GM18517 (cell line): ENCODE results near the gene TP53BP1.
"Not testable (repeated sequence)": the region's sequence is repeated elsewhere in the genome, so short reads cannot be mapped to it uniquely, and the experiment has no call there.

ENCODE experiments used
- ATAC-seq: cut with Tn5 transposase; IDR thresholded peaks from one replicate; pipeline ENCODE4 v1.9.1; 2021; ENCODE audit warnings: mild to moderate bottlenecking, moderate library complexity; ENCODE audit not compliant: unreplicated experiment

The TP53BP1 gene

GRCh38 chr15:43492673-43493601 is at the start of gene TP53BP1:
TP53BP1 (minus strand) TSS chr15:43493156; CDS start chr15:43493043, 113 bp downstream.
- ATAC-seq = peak; percentile 94

GRCh38 chr15:43541785-43542184 is 48.8 kb upstream of the TP53BP1 start:
- no peak for ATAC-seq

GRCh38 chr15:43538091-43538490 is 45.1 kb upstream of the TP53BP1 start:
- ATAC-seq = no peak

GRCh38 chr15:43534897-43535296 is 41.9 kb upstream of the TP53BP1 start:
- ATAC-seq = no peak

- ATAC-seq = not testable (repeated sequence)
These were observed 39.9 kb upstream of the TP53BP1 start for GRCh38 chr15:43532826-43533225.

GRCh38 chr15:43531018-43531670 is 38.2 kb upstream of the TP53BP1 start:
- no peak for ATAC-seq

- ATAC-seq = no peak
These were observed 36.8 kb upstream of the TP53BP1 start for GRCh38 chr15:43529587-43530345.

- no peak for ATAC-seq
These were observed 36.2 kb upstream of the TP53BP1 start for GRCh38 chr15:43529141-43529540.

GRCh38 chr15:43528542-43529007 is 35.6 kb upstream of the TP53BP1 start:
- no peak for ATAC-seq

- no peak for ATAC-seq
These were observed 35.0 kb upstream of the TP53BP1 start for GRCh38 chr15:43527802-43528541.

GRCh38 chr15:43527016-43527801 is 34.3 kb upstream of the TP53BP1 start:
- no peak for ATAC-seq

- no peak for ATAC-seq
These were observed 33.4 kb upstream of the TP53BP1 start for GRCh38 chr15:43526261-43526930.

- ATAC-seq = no peak
These were observed 32.2 kb upstream of the TP53BP1 start for GRCh38 chr15:43525131-43525530.

- ATAC-seq = no peak
These were observed 31.4 kb upstream of the TP53BP1 start for GRCh38 chr15:43524254-43524845.

GRCh38 chr15:43523646-43524045 is 30.7 kb upstream of the TP53BP1 start:
- no peak for ATAC-seq

- ATAC-seq = no peak
These were observed 29.3 kb upstream of the TP53BP1 start for GRCh38 chr15:43522247-43522646.

GRCh38 chr15:43521419-43521818 is 28.5 kb upstream of the TP53BP1 start:
- ATAC-seq = no peak

GRCh38 chr15:43520138-43520537 is 27.2 kb upstream of the TP53BP1 start:
- ATAC-seq = no peak

GRCh38 chr15:43519196-43519595 is 26.2 kb upstream of the TP53BP1 start:
- ATAC-seq = no peak
